GM19240 (cell line): ENCODE data around the gene ADCK2.
"Not testable (repeated sequence)": the region's sequence is repeated elsewhere in the genome, so short reads cannot be mapped to it uniquely, and the experiment has no call there.

Experiments used
- DNase-seq: peaks from one replicate; pipeline ENCODE4 v3.0.0; 2011; ENCODE audit warnings: low spot score; ENCODE audit not compliant: insufficient read length

Gene ADCK2

GRCh38 chr7:140734096-140734495 is 61.4 kb downstream of the ADCK2 start:
- DNase-seq: no peak

DNA sequence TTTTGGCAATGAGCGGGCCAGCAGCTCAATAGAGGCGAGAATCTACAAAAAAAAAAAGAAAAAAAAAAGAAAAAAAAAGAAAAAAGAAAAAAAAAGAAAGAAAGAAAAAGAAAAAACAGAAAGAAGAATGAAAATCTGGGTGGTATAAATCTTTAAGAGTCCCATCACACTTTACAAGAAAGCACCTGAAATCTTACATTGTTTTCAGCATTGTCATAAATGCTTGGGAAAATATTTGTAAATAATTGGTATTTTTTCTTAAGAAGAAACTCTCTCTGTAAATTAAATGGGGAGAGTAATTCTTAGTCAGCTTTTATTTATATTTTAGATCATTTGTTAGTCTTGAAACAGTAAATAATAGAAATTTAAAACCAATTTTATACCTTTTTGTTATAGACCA is 62.0 kb downstream of the ADCK2 start:
- no peak for DNase-seq

- no peak for DNase-seq
Observed at GRCh38 chr7:140738280-140738679, 65.5 kb downstream of the ADCK2 start.

DNA sequence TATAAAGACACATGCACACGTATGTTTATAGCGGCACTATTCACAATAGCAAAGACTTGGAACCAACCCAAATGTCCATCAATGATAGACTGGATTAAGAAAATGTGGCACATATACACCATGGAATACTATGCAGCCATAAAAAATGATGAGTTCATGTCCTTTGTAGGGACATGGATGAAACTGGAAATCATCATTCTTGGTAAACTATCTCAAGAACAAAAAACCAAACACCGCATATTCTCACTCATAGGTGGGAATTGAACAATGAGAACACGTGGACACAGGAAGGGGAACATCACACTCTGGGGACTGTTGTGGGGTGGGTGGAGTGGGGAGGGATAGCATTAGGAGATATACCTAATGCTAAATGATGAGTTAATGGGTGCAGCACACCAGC is 70.5 kb downstream of the ADCK2 start:
- DNase-seq: not testable (repeated sequence)

- no peak for DNase-seq
Observed at GRCh38 chr7:140744005-140744404, 71.3 kb downstream of the ADCK2 start.
